Measurements from ENCODE around the gene KRTAP25-1. TPM values are rescaled to one million over a fixed set of nuclear protein-coding genes. Genes with fewer than 3 reads are reported as not detected.

KRTAP25-1 gene
- total and polyA plus RNA-seq, 2 of the 4 experiments (the other 2 are of a cell fraction): not detected

- no peak overlapping the region for H3K4ac ChIP-seq (ENCODE audit: low read depth, low read length)
- no peak overlapping the region for H3K9ac ChIP-seq (ENCODE audit: low read depth, low read length)
- H3K27me3 ChIP-seq (ENCODE audit: control insufficient read depth, insufficient read depth, low read length): no peaks in the 10 kb centered on the region
- no peak overlapping the region for H4K8ac ChIP-seq (ENCODE audit: low read depth in 2 of 2, low read length in 2 of 2)
- no peak overlapping the region for H3K23ac ChIP-seq (ENCODE audit: low read depth, low read length)
- H4K20me1 ChIP-seq (ENCODE audit: insufficient read depth, low read length): no peaks in the 10 kb centered on the region
- POLR2A ChIA-PET (ENCODE audit: unreplicated experiment): no interaction called here
- no peaks in the 10 kb centered on the region for H3K9me1 ChIP-seq (ENCODE audit: insufficient read depth, low read length)
- H3K4me3 ChIP-seq (ENCODE audit: insufficient read depth, low read depth, low read length): no peak overlapping the region
- no peak overlapping the region for H2BK120ac ChIP-seq (ENCODE audit: low read depth, low read length)
- peaks cover 10% of the 10 kb centered on the region for H3K9me3 ChIP-seq (ENCODE audit: control insufficient read depth, insufficient read depth, low read length)
- no peak overlapping the region for H3K18ac ChIP-seq (ENCODE audit: low read depth, low read length)
- no peaks in the 10 kb centered on the region for H3K36me3 ChIP-seq (ENCODE audit: control insufficient read depth, insufficient read depth, low read length)
- CTCF ChIA-PET: no interaction called here
- intact Hi-C loops (cut with micrococcal nuclease): no loop called here
- no peak for TF ChIP-seq ELK1 (IDR thresholded peaks at IDR 0.05; ENCODE audit: borderline replicate concordance, low read depth, low read length)
- no peak overlapping the region for H4K91ac ChIP-seq (ENCODE audit: insufficient read depth, low read depth, low read length)
- dilution Hi-C loops (cut with HindIII; ENCODE audit: low sequenced_read_pairs, unreplicated experiment): no loop called here
- H3K4me1 ChIP-seq (ENCODE audit: control insufficient read depth, insufficient read depth, low read length): no peaks in the 10 kb centered on the region
- no CpG with 5 or more reads among the region's 5 CpGs for WGBS, 2 experiments (ENCODE audit: extremely low coverage in 2 of 2, insufficient read length in 1 of 2)
- no peak overlapping the region for H3K4me2 ChIP-seq (ENCODE audit: low read depth, low read length)
- H3K27ac ChIP-seq (ENCODE audit: insufficient read depth, low read length): no peak overlapping the region
- no peak overlapping the region for H3K14ac ChIP-seq (replicated peaks; ENCODE audit: low read depth, low read length)
- no peak overlapping the region for H2BK20ac ChIP-seq (ENCODE audit: low read depth, low read length)
- no peak for DNase-seq
- H2AK9ac ChIP-seq (replicated peaks; ENCODE audit: low read depth, low read length, poor library complexity): no peak overlapping the region
- no peak overlapping the region for H2BK5ac ChIP-seq (ENCODE audit: low read depth, low read length, poor library complexity, severe bottlenecking)
- no peaks in the 10 kb centered on the region for H3K79me1 ChIP-seq (ENCODE audit: low read depth in 1 of 2, low read length in 2 of 2)
- H2AFZ ChIP-seq (replicated peaks; ENCODE audit: low read length, poor library complexity): no peak overlapping the region
- no peak for ATAC-seq (ENCODE audit: low read depth)
- in situ Hi-C loops (cut with MboI; ENCODE audit: low sequenced_read_pairs): no loop called here
- no peak overlapping the region for H4K5ac ChIP-seq (ENCODE audit: low read depth, low read length)
- no TSS peak for BruUV-seq (replicated peaks)
- H3K56ac ChIP-seq (ENCODE audit: extremely low read depth, insufficient read depth, low read length): no peak overlapping the region
- H2BK15ac ChIP-seq (ENCODE audit: low read depth, low read length): no peak overlapping the region
- H2AK5ac ChIP-seq (ENCODE audit: low read depth, low read length): no peak overlapping the region
These were observed 18.2 kb downstream of the KRTAP25-1 start for GRCh38 chr21:30271156-30271555.

All from IMR-90 (cell line).